WTC11 (cell line): ENCODE measurements around the gene ZNF654. TPM values are rescaled to one million over a fixed set of nuclear protein-coding genes. Genes with fewer than 3 reads are reported as not detected.

Experiments used
- ATAC-seq: fragments of 200-7000 bp; cut with Tn5 transposase; 2 replicates; pipeline ENCODE4 v1.10.0; 2021; ENCODE audit warnings: mild to moderate bottlenecking, moderate library complexity
- CTCF ChIA-PET: fragments of 300-600 bp; sonication (Branson Sonifier 250); formaldehyde crosslinking; loops from one replicate; lab custom pipeline; 2021; ENCODE audit warnings: antibody characterized with exemption; lab: Charles Lee
- POLR2A ChIA-PET: fragments of 350-600 bp; sonication (Branson Sonifier 250); formaldehyde crosslinking; loops from one replicate; lab custom pipeline; 2021; ENCODE audit warnings: antibody characterized with exemption; lab: Charles Lee
- DNase-seq: peaks from one replicate; pipeline ENCODE4 v3.0.0; 2021; ENCODE audit warnings: low spot score
- H3K27ac Mint-ChIP-seq: 2 replicates; pipeline ENCODE4 v1.8.0; 2021; ENCODE audit warnings: mixed read lengths
- H3K27me3 Mint-ChIP-seq: 2 replicates; pipeline ENCODE4 v1.8.0; 2021; ENCODE audit warnings: low read depth, mild to moderate bottlenecking, moderate library complexity, mixed read lengths
- H3K36me3 Mint-ChIP-seq: 2 replicates; pipeline ENCODE4 v1.8.0; 2021; ENCODE audit warnings: mixed read lengths
- H3K4me1 Mint-ChIP-seq: 2 replicates; pipeline ENCODE4 v1.8.0; 2022; ENCODE audit warnings: mixed read lengths
- H3K4me3 Mint-ChIP-seq: 2 replicates; pipeline ENCODE4 v1.8.0; 2021; ENCODE audit warnings: mild to moderate bottlenecking, moderate library complexity, mixed read lengths
- H3K9me3 Mint-ChIP-seq: 2 replicates; pipeline ENCODE4 v1.8.0; 2021; ENCODE audit warnings: mixed read lengths
- ATF1 ChIP-seq: sonication (generic); formaldehyde crosslinking; IDR thresholded peaks from 2 replicates; pipeline ENCODE4 v1.8.1; 2023; ENCODE audit warnings: mild to moderate bottlenecking, moderate library complexity, missing genetic modification reagents
- CREB1 ChIP-seq: sonication (generic); formaldehyde crosslinking; IDR thresholded peaks from 2 replicates; pipeline ENCODE4 v1.8.0; 2023; ENCODE audit warnings: mild to moderate bottlenecking, missing genetic modification reagents
- ETV6 ChIP-seq: sonication (generic); formaldehyde crosslinking; IDR thresholded peaks from 2 replicates; pipeline ENCODE4 v1.8.1; 2022; ENCODE audit warnings: mild to moderate bottlenecking, missing genetic modification reagents
- FOXK1 ChIP-seq: sonication (generic); formaldehyde crosslinking; IDR thresholded peaks from 2 replicates; pipeline ENCODE4 v1.8.0; 2022; ENCODE audit warnings: mild to moderate bottlenecking, moderate library complexity, missing genetic modification reagents
- FOXP1 ChIP-seq: sonication (generic); formaldehyde crosslinking; IDR thresholded peaks from 2 replicates; pipeline ENCODE4 v1.8.0; 2022; ENCODE audit warnings: missing genetic modification reagents, mild to moderate bottlenecking, moderate library complexity, borderline replicate concordance
- KAT7 ChIP-seq: sonication (generic); formaldehyde crosslinking; IDR thresholded peaks from 2 replicates; pipeline ENCODE4 v1.8.1; 2023; ENCODE audit warnings: missing genetic modification reagents, mild to moderate bottlenecking, borderline replicate concordance
- MXD4 ChIP-seq: fragments of 250-450 bp; sonication (Bioruptor Pico); IDR thresholded peaks from 2 replicates; pipeline ENCODE4 v1.8.0; 2021; ENCODE audit warnings: mild to moderate bottlenecking, moderate library complexity, borderline replicate concordance
- RELA ChIP-seq: sonication (generic); formaldehyde crosslinking; IDR thresholded peaks from 2 replicates; pipeline ENCODE4 v1.8.1; 2022; ENCODE audit warnings: missing genetic modification reagents, mild to moderate bottlenecking, borderline replicate concordance
- RORB ChIP-seq: fragments of 250-450 bp; sonication (Bioruptor Pico); IDR thresholded peaks from 2 replicates; pipeline ENCODE4 v1.9.0; 2021; ENCODE audit warnings: mild to moderate bottlenecking
- SMAD3 ChIP-seq: sonication (generic); formaldehyde crosslinking; IDR thresholded peaks from 2 replicates; pipeline ENCODE4 v1.8.0; 2022; ENCODE audit warnings: missing genetic modification reagents, mild to moderate bottlenecking, borderline replicate concordance
- TCF7 ChIP-seq: sonication (generic); formaldehyde crosslinking; IDR thresholded peaks from 2 replicates; pipeline ENCODE4 v1.8.0; 2022; ENCODE audit warnings: mild to moderate bottlenecking, low read depth, missing genetic modification reagents, moderate library complexity
- TEAD1 ChIP-seq: sonication (generic); formaldehyde crosslinking; IDR thresholded peaks from 2 replicates; pipeline ENCODE4 v1.8.0; 2022; ENCODE audit warnings: mild to moderate bottlenecking, missing genetic modification reagents
- TP53 ChIP-seq: sonication (generic); formaldehyde crosslinking; IDR thresholded peaks from 2 replicates; pipeline ENCODE4 v1.8.1; 2023; ENCODE audit warnings: mild to moderate bottlenecking, missing genetic modification reagents
- ZNF263 ChIP-seq: sonication (generic); formaldehyde crosslinking; IDR thresholded peaks from 2 replicates; pipeline ENCODE4 v1.8.1; 2022; ENCODE audit warnings: low read depth, mild to moderate bottlenecking, moderate library complexity, missing genetic modification reagents
- ZNF416 ChIP-seq: fragments of 250-450 bp; sonication (Bioruptor Pico); IDR thresholded peaks from 2 replicates; pipeline ENCODE4 v1.9.0; 2021; ENCODE audit warnings: mild to moderate bottlenecking, inconsistent platforms
- total RNA-seq: library from RNA; stranded (reverse); gene quantifications from 3 replicates; pipeline ENCODE4 v1.2.3, GENCODE V29; 2021
- TF ChIP-seq, protein P1 (sequence below): sonication (generic); formaldehyde crosslinking; IDR thresholded peaks from 2 replicates; pipeline ENCODE4 v1.8.1; 2022; ENCODE audit warnings: mild to moderate bottlenecking, moderate library complexity, missing genetic modification reagents
- TF ChIP-seq, protein P2 (sequence below): sonication (generic); formaldehyde crosslinking; IDR thresholded peaks from 2 replicates; pipeline ENCODE4 v1.8.0; 2022; ENCODE audit warnings: mild to moderate bottlenecking, missing genetic modification reagents
- TF ChIP-seq, protein P3 (sequence below): sonication (generic); formaldehyde crosslinking; IDR thresholded peaks from 2 replicates; pipeline ENCODE4 v1.8.1; 2023; ENCODE audit warnings: mild to moderate bottlenecking, moderate library complexity, missing genetic modification reagents
- TF ChIP-seq, protein P4 (sequence below): fragments of 250-450 bp; sonication (Bioruptor Pico); IDR thresholded peaks from 2 replicates; pipeline ENCODE4 v1.9.0; 2021; ENCODE audit warnings: mild to moderate bottlenecking
- TF ChIP-seq, protein P5 (sequence below): fragments of 250-450 bp; sonication (Bioruptor Pico); IDR thresholded peaks from 2 replicates; pipeline ENCODE4 v1.9.0; 2021; ENCODE audit warnings: moderate library complexity, mild to moderate bottlenecking, inconsistent platforms, borderline replicate concordance
- TF ChIP-seq, protein P6 (sequence below): sonication (generic); formaldehyde crosslinking; IDR thresholded peaks from 2 replicates; pipeline ENCODE4 v1.8.0; 2023; ENCODE audit warnings: missing genetic modification reagents
- TF ChIP-seq, protein P7 (sequence below): sonication (generic); formaldehyde crosslinking; IDR thresholded peaks from 2 replicates; pipeline ENCODE4 v1.8.0; 2022; ENCODE audit warnings: mild to moderate bottlenecking, missing genetic modification reagents
- TF ChIP-seq, protein P8 (sequence below): sonication (generic); formaldehyde crosslinking; IDR thresholded peaks from 2 replicates; pipeline ENCODE4 v1.8.1; 2023; ENCODE audit warnings: mild to moderate bottlenecking, missing genetic modification reagents, borderline replicate concordance

ZNF654 gene
- total RNA-seq, 1 experiment from 2014 or later = 7.0 TPM

DNA sequence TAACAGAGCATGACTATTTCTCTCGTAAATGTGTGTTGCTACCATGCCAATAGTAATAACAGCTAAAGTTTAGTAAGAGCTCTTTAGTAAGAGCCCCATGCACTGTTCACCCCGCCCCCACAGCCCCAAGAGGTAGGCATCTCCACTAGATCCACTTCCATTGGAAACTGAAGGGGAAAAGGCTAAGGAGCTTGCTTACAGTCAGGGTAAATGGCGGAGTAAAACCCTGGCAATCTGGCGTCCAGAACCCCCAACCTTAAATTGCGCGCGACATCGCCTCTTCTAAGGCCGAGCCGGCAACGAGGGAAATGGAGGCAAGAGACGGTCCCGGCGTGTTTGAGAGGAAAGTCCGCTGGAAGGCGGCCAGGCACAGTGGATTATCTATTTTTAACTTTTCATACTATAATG is 90.0 kb downstream of the ZNF654 start:
- H3K4me1 Mint-ChIP-seq = peaks cover 20% of the 10 kb centered on the region
- POLR2A ChIA-PET = interaction anchor here (1.5 kb wide), 1 partner anchor 91 kb away, joined by 10 read pairs; the partner anchor contains the start of genes CGGBP1 and ZNF654
- peaks cover 7% of the 10 kb centered on the region for H3K36me3 Mint-ChIP-seq

DNA sequence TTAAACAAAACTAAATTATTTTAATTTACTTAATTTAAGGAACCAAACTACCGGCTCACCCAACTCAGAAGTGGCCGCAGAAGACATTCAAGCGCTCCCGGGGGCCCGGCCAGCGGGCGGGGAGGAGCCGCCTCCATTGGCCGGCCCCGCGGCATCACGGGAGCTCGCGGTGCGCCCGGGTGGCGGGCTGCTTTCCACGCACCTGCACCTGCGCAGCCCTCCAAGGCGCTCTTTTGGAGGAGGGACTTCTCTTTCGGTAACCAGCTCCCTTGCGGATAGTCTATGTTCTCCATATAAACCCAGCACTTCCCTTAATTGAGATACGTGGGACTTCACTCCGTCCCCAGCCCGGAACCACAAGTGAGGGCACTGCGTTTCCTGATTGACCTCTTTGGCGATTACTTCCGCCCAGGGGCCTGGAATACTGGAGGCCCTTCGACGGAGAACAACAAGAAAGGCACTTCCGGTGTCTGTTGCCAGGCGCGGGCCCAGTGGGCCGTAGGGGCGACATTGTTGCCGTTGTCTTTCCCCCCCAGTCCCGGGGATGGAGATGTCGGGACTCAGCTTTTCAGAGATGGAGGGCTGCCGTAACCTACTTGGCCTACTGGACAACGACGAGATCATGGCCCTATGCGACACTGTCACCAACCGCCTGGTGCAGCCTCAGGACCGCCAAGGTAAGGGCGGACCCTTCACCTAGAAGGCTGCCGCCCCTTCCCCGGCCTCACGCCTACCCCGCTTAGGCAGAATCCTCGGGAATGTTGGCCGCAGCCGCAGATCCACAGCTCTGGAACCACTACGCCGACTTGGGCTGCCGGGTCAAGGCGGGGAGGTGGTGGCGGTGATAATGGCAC is 90.7 kb downstream of the ZNF654 start, which contains the start of gene C3orf38:
Gene C3orf38 (plus strand): TSS at position 451 of the 854 bp plus-strand sequence. CDS start 94 bp downstream, at position 545.
- no peaks in the 10 kb centered on the region for H3K27me3 Mint-ChIP-seq
- TF ChIP-seq, protein P1, sequence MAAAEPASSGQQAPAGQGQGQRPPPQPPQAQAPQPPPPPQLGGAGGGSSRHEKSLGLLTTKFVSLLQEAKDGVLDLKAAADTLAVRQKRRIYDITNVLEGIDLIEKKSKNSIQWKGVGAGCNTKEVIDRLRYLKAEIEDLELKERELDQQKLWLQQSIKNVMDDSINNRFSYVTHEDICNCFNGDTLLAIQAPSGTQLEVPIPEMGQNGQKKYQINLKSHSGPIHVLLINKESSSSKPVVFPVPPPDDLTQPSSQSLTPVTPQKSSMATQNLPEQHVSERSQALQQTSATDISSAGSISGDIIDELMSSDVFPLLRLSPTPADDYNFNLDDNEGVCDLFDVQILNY (CRISPR knock-in tag) = 0 out of 2 replicates have a peak, but pooled peaks have one; percentile 30
- TF ChIP-seq, protein P2, sequence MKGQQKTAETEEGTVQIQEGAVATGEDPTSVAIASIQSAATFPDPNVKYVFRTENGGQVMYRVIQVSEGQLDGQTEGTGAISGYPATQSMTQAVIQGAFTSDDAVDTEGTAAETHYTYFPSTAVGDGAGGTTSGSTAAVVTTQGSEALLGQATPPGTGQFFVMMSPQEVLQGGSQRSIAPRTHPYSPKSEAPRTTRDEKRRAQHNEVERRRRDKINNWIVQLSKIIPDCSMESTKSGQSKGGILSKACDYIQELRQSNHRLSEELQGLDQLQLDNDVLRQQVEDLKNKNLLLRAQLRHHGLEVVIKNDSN = peak; percentile 10; the same call in 1 of the 2 replicates
- TF ChIP-seq ATF1 (CRISPR knock-in tag) (no peak), FOXP1 (peak; percentile 84), TEAD1 (CRISPR knock-in tag) (peak; percentile 35; the same call in 1 of the 2 replicates), ZNF263 (CRISPR knock-in tag) (no peak), CREB1 (CRISPR knock-in tag) (peak; percentile 65; the same call in 1 of the 2 replicates), ETV6 (CRISPR knock-in tag) (peak; percentile 79), FOXK1 (CRISPR knock-in tag) (peak; percentile 98), RELA (CRISPR knock-in tag) (no peak), MXD4 (no peak), TP53 (CRISPR knock-in tag) (0 out of 2 replicates have a peak, but pooled peaks have one; percentile 27), RORB (CRISPR knock-in tag) (no peak), ZNF416 (CRISPR knock-in tag) (no peak), KAT7 (CRISPR knock-in tag) (peak; percentile 47; the same call in 1 of the 2 replicates), TCF7 (CRISPR knock-in tag) (no peak)
- TF ChIP-seq, protein P3, sequence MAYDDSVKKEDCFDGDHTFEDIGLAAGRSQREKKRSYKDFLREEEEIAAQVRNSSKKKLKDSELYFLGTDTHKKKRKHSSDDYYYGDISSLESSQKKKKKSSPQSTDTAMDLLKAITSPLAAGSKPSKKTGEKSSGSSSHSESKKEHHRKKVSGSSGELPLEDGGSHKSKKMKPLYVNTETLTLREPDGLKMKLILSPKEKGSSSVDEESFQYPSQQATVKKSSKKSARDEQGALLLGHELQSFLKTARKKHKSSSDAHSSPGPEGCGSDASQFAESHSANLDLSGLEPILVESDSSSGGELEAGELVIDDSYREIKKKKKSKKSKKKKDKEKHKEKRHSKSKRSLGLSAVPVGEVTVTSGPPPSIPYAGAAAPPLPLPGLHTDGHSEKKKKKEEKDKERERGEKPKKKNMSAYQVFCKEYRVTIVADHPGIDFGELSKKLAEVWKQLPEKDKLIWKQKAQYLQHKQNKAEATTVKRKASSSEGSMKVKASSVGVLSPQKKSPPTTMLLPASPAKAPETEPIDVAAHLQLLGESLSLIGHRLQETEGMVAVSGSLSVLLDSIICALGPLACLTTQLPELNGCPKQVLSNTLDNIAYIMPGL (CRISPR knock-in tag) = peak; percentile 15; the same call in 1 of the 2 replicates
- TF ChIP-seq, protein P4, sequence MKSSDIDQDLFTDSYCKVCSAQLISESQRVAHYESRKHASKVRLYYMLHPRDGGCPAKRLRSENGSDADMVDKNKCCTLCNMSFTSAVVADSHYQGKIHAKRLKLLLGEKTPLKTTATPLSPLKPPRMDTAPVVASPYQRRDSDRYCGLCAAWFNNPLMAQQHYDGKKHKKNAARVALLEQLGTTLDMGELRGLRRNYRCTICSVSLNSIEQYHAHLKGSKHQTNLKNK (CRISPR knock-in tag) = 0 out of 2 replicates have a peak, but pooled peaks have one; percentile 26
- TF ChIP-seq, protein P5, sequence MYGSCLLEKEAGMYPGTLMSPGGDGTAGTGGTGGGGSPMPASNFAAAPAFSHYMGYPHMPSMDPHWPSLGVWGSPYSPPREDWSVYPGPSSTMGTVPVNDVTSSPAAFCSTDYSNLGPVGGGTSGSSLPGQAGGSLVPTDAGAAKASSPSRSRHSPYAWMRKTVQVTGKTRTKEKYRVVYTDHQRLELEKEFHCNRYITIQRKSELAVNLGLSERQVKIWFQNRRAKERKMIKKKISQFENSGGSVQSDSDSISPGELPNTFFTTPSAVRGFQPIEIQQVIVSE (CRISPR knock-in tag) = no peak
- TF ChIP-seq, protein P6, sequence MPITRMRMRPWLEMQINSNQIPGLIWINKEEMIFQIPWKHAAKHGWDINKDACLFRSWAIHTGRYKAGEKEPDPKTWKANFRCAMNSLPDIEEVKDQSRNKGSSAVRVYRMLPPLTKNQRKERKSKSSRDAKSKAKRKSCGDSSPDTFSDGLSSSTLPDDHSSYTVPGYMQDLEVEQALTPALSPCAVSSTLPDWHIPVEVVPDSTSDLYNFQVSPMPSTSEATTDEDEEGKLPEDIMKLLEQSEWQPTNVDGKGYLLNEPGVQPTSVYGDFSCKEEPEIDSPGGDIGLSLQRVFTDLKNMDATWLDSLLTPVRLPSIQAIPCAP (CRISPR knock-in tag) = peak; percentile 72; the same call in 1 of the 2 replicates
- TF ChIP-seq, protein P7, sequence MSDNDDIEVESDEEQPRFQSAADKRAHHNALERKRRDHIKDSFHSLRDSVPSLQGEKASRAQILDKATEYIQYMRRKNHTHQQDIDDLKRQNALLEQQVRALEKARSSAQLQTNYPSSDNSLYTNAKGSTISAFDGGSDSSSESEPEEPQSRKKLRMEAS = peak; percentile 70; the same call in 1 of the 2 replicates
- TF ChIP-seq, protein P8, sequence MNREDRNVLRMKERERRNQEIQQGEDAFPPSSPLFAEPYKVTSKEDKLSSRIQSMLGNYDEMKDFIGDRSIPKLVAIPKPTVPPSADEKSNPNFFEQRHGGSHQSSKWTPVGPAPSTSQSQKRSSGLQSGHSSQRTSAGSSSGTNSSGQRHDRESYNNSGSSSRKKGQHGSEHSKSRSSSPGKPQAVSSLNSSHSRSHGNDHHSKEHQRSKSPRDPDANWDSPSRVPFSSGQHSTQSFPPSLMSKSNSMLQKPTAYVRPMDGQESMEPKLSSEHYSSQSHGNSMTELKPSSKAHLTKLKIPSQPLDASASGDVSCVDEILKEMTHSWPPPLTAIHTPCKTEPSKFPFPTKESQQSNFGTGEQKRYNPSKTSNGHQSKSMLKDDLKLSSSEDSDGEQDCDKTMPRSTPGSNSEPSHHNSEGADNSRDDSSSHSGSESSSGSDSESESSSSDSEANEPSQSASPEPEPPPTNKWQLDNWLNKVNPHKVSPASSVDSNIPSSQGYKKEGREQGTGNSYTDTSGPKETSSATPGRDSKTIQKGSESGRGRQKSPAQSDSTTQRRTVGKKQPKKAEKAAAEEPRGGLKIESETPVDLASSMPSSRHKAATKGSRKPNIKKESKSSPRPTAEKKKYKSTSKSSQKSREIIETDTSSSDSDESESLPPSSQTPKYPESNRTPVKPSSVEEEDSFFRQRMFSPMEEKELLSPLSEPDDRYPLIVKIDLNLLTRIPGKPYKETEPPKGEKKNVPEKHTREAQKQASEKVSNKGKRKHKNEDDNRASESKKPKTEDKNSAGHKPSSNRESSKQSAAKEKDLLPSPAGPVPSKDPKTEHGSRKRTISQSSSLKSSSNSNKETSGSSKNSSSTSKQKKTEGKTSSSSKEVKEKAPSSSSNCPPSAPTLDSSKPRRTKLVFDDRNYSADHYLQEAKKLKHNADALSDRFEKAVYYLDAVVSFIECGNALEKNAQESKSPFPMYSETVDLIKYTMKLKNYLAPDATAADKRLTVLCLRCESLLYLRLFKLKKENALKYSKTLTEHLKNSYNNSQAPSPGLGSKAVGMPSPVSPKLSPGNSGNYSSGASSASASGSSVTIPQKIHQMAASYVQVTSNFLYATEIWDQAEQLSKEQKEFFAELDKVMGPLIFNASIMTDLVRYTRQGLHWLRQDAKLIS (CRISPR knock-in tag) = 0 out of 2 replicates have a peak, but pooled peaks have one; percentile 46

More for the DNA sequence above, 90.0 kb downstream of the ZNF654 start:
- CTCF ChIA-PET = interaction anchor here (0.7 to 1.0 kb wide), 2 partner anchors 36 to 782 kb away, joined by 3 read pairs; no protein-coding TSS in a partner anchor
- Mint-ChIP-seq H3K9me3 (no peaks in the 10 kb centered on the region), H3K27me3 (no peaks in the 10 kb centered on the region), H3K4me3 (peak overlapping the region; percentile 95), H3K27ac (peak overlapping the region; percentile 97)
- TF ChIP-seq FOXK1 (CRISPR knock-in tag) = no peak
- no peak for TF ChIP-seq SMAD3
- ATAC-seq (peak; percentile 4), DNase-seq (peak; percentile 20)

More for the DNA sequence above, 90.7 kb downstream of the ZNF654 start, which contains the start of gene C3orf38:
- POLR2A ChIA-PET = interaction anchor here (0.7 to 1.5 kb wide), 3 partner anchors 15 to 91 kb away, joined by 3 to 10 read pairs (median 3); partner anchors contain the start of genes CGGBP1 and ZNF654
- peak; percentile 92 for ATAC-seq
- peaks cover 11% of the 10 kb centered on the region for H3K36me3 Mint-ChIP-seq
- DNase-seq = peak; percentile 81
- H3K27ac Mint-ChIP-seq = peak within 1 kb of the TSS; percentile 98
- no peaks in the 10 kb centered on the region for H3K9me3 Mint-ChIP-seq
- H3K4me1 Mint-ChIP-seq = peaks cover 20% of the 10 kb centered on the region
- CTCF ChIA-PET = interaction anchor here (0.7 to 1.2 kb wide), 2 partner anchors 36 to 782 kb away, joined by 3 to 4 read pairs (median 3); no protein-coding TSS in a partner anchor
- peak within 1 kb of the TSS; percentile 95 for H3K4me3 Mint-ChIP-seq
